Adrenal gland (tissue), 12 donors: Measurements from ENCODE around the gene NCEH1. TPM values are rescaled to one million over a fixed set of nuclear protein-coding genes. Genes with fewer than 3 reads are reported as not detected.

Experiments used
- DNase-seq, 7 donors: peaks; one replicate each; pipeline ENCODE4 v3.0.0-alpha.2; 2019 to 2020
- H3K27ac ChIP-seq, 5 donors: fragments of 200-600 bp; sonication (generic) in 4 of 5; 1 replicate in 3 of 5; 2 replicates in 2 of 5; pipeline versions ENCODE4 v1.5.1 to v1.8.0; 2016 to 2020; ENCODE audit warnings: mild to moderate bottlenecking in 1 of 5
- H3K27me3 ChIP-seq: fragments of 200-600 bp; 2 replicates; pipeline ENCODE4 v1.8.0; 2021
- H3K36me3 ChIP-seq, 2 donors: fragments of 200-600 bp; replicated peaks in 1 of 2; 1 replicate in 1 of 2; 2 replicates in 1 of 2; pipeline versions ENCODE4 v1.5.1 to v1.8.0; 2018 to 2022
- H3K4me1 ChIP-seq, 2 donors: fragments of 200-600 bp; replicated peaks in 1 of 2; 1 replicate in 1 of 2; 2 replicates in 1 of 2; pipeline versions ENCODE4 v1.5.1 to v1.8.0; 2018 to 2021
- H3K4me3 ChIP-seq, 4 donors: fragments of 200-600 bp; sonication (generic) in 3 of 4; one replicate each; pipeline ENCODE4 v1.5.1; 2016 to 2018
- H3K9me3 ChIP-seq, 3 donors: fragments of 200-600 bp; sonication (generic) in 1 of 3; replicated peaks in 1 of 3; 1 replicate in 2 of 3; 2 replicates in 1 of 3; pipeline versions ENCODE4 v1.5.1 to v1.8.0; 2016 to 2021
- POLR2A ChIP-seq, 2 donors: fragments of 450-650 bp; IDR thresholded peaks; one replicate each; pipeline ENCODE4 v1.6.1; 2017; ENCODE audit warnings: antibody characterized with exemption in 2 of 2, mild to moderate bottlenecking in 2 of 2, moderate library complexity in 1 of 2
- WGBS, 4 donors: extraction: QIAGEN DNeasy Blood & Tissue Kit in 2 of 4; methylation state at CpG; one replicate each; pipeline versions ENCODE4 v1.1.5 to v1.1.7; 2013 to 2017; 5-methylcytosine and 5-hydroxymethylcytosine counted together
- intact Hi-C, 2 donors: fragments of 100-400 bp; cut with DNase I; formaldehyde crosslinking; loops; one replicate each; pipeline versions ENCODE4 v1.14.1 to v1.15.0; 2022 to 2023
- polyA plus RNA-seq, 3 donors: library from polyadenylated mRNA; stranded (reverse); fragments of 200-250 nt in 2 of 3; fragments of 350-450 nt in 1 of 3; fragmentation: Illumina TruSeq in 1 of 3; extraction: RNeasy Lipid Tissue Mini Kit (QIAGEN cat#74804) in 1 of 3; gene quantifications; one replicate each; pipeline ENCODE4 v1.2.3, GENCODE V29; 2013 to 2014
- total RNA-seq, 9 donors: library from RNA; depleted of rRNA in 4 of 9; stranded (reverse); fragments of >200 nt in 4 of 9; fragments of 120-200 nt in 1 of 9; fragmentation: NEBNext Ultra II Directional in 1 of 9; extraction: Animal tissue kit (Norgen Biotek cat#: 25700) in 1 of 9; gene quantifications; one replicate each; pipeline versions ENCODE4 v1.1.0 to v1.2.4, GENCODE V29; 2013 to 2023
- TF ChIP-seq, protein P1 (sequence below), 6 experiments: fragments of 450-650 bp in 4 of 6; fragments of 200-600 bp in 2 of 6; sonication (generic) in 1 of 6; IDR thresholded peaks; 1 replicate in 5 of 6; 2 replicates in 1 of 6; pipeline versions ENCODE4 v1.5.1 to v1.8.0; 2016 to 2021; ENCODE audit warnings: antibody characterized with exemption in 6 of 6, mild to moderate bottlenecking in 2 of 6, moderate library complexity in 1 of 6
- donor health status: healthy with polysubstance abuse.
- donor health status: Bipolar disorder and iron deficiency.
- donor health status: DM: yes; HTN: yes; CAD: no.
- donor health status: DM: no; HTN: no; CAD: no.
- donor health status: DM: no; HTN: no; CAD: no.
- donor health status: DM: yes; HTN: yes; CAD: no.

Gene NCEH1
- total and polyA plus RNA-seq, 12 donors, result 5.8 to 55.3 (median 39.4) TPM

DNA sequence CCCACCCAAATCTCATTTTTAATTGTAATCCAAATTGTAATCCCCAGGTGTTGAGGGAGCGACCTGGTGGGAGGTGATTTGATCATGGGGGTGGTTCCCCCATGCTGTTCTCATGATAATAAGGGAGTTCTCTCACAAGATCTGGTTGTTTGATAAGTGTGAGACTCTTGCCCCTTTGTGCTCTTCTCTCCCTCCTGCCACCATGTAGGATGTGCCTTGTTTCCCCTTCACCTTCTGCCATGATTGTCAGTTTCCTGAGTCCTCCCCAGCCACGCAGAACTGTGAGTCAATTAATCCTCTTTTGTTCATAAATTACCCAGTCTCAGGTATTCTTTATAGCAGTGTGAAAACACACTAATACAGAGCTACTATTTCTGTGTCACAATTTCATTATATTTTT lies 88.7 kb downstream of the NCEH1 start:
- H3K27me3 ChIP-seq, result no peaks in the 10 kb centered on the region
- WGBS, 4 donors, result 56 to 65% (median 63%) methylated on average over 2 of the region's 2 CpGs
- H3K4me1 ChIP-seq, result peaks cover 0 to 15% of the 10 kb centered on the region in 2 donors
- no peak overlapping the region for H3K4me3 ChIP-seq
- intact Hi-C loops, result no loop called here
- H3K36me3 ChIP-seq, result no peaks in the 10 kb centered on the region
- H3K9me3 ChIP-seq, result no peaks in the 10 kb centered on the region
- DNase-seq, result no peak
- peak overlapping the region in 1 of 5 donors; percentile 59 for H3K27ac ChIP-seq
- TF ChIP-seq POLR2A (IDR thresholded peaks at IDR 0.05), result no peak
- TF ChIP-seq, protein P1, sequence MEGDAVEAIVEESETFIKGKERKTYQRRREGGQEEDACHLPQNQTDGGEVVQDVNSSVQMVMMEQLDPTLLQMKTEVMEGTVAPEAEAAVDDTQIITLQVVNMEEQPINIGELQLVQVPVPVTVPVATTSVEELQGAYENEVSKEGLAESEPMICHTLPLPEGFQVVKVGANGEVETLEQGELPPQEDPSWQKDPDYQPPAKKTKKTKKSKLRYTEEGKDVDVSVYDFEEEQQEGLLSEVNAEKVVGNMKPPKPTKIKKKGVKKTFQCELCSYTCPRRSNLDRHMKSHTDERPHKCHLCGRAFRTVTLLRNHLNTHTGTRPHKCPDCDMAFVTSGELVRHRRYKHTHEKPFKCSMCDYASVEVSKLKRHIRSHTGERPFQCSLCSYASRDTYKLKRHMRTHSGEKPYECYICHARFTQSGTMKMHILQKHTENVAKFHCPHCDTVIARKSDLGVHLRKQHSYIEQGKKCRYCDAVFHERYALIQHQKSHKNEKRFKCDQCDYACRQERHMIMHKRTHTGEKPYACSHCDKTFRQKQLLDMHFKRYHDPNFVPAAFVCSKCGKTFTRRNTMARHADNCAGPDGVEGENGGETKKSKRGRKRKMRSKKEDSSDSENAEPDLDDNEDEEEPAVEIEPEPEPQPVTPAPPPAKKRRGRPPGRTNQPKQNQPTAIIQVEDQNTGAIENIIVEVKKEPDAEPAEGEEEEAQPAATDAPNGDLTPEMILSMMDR (IDR thresholded peaks at IDR 0.05), result no peak

DNA sequence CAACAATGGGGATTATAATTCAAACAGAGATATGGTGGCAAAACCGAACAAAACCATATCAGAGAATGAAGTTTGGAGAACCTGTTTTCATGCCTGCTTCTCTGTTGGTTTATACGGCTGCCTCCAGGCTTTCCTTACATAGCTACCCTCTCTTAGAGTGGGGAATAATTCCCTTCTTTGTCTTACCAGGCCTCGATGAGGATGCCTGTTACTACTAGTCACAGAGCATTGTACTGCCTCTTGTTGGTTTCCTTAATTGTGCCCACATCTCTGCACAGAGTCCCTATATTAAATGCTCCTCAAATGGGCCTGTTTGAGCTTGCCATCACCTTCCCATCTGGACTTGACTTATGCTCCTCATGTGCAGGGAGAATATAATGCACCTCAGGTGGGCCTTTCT lies 92.9 kb downstream of the NCEH1 start:
- no peak for DNase-seq
- WGBS, 4 donors, result 61 to 91% (median 76%) methylated on average over 3 of the region's 3 CpGs
- peaks cover 0 to 15% of the 10 kb centered on the region in 2 donors for H3K4me1 ChIP-seq

DNA sequence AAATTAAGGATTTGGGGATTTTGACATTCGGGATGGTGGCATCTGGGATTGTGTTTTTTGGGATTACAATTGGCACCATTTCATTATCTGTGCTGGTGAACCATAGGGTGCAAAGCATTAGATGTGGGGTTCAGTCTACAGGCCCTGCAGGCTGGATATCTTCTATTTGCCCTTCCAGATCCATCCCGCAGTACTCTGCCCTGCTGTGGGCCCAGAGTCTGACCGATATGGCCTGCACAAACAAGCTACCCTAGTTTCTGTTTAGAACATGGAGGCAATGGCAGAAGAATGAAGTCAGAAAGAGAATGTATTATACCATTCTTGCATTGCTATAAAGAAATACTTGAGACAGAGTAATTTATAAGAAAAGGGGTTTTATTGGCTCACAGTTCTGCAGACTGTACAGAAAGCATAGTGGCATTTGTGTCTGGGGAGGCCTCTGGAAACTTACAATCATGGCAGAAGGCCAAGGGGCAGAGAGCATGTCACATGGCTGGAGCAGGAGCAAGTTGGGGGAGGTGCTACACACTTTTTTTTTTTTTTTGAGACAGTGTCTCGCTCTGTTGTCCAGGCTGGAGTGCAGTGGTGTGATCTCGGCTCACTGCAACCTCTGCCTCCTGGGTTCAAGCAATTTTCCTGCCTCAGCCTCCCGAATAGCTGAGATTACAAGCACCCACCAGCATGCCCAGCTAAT lies 93.7 kb downstream of the NCEH1 start:
- WGBS, 4 donors, result 95 to 96% (median 95%) methylated on average over 6 of the region's 6 CpGs
- Histone ChIP-seq H3K9me3 (no peaks in the 10 kb centered on the region), H3K27ac (no peak overlapping the region), H3K4me1 (peaks cover 0 to 7% of the 10 kb centered on the region in 2 donors), H3K27me3 (no peaks in the 10 kb centered on the region), H3K36me3 (no peaks in the 10 kb centered on the region), H3K4me3 (no peak overlapping the region)
- intact Hi-C loops, result no loop called here
- TF ChIP-seq POLR2A (IDR thresholded peaks at IDR 0.05), result no peak
- TF ChIP-seq, protein P1 (IDR thresholded peaks at IDR 0.05), result no peak
- peak in 2 of 7 donors; percentile 32 to 45 for DNase-seq

More for the DNA sequence above, 92.9 kb downstream of the NCEH1 start:
- intact Hi-C loops, result no loop called here
- Histone ChIP-seq H3K27me3 (no peaks in the 10 kb centered on the region), H3K9me3 (no peaks in the 10 kb centered on the region), H3K4me3 (no peak overlapping the region), H3K36me3 (no peaks in the 10 kb centered on the region), H3K27ac (no peak overlapping the region)
- TF ChIP-seq, protein P1 (IDR thresholded peaks at IDR 0.05), result no peak
- no peak for TF ChIP-seq POLR2A (IDR thresholded peaks at IDR 0.05)

DNA sequence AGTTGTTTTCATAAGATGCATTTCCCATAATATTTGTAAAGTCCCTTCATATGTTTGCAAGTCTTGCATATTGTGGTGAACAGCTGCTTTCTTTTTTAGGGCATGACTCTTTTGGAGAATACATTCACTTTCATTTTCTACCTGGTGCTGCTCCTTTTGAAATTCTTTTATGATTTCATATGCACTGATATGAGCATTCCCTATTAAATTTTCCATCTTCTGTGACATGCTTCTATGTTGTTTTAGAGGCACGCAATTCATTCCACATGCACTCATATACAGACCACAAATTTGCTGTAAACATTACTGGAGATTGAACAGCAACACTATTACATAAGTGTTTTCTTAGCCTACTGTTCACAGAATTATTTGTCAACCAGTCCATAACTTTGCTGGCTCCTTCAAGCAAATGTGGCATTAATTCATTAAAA lies 94.8 kb downstream of the NCEH1 start:
- Histone ChIP-seq H3K27ac (no peak overlapping the region), H3K9me3 (no peaks in the 10 kb centered on the region), H3K27me3 (no peaks in the 10 kb centered on the region), H3K36me3 (no peaks in the 10 kb centered on the region), H3K4me3 (no peak overlapping the region), H3K4me1 (peaks cover 0 to 7% of the 10 kb centered on the region in 2 donors)
- TF ChIP-seq POLR2A (IDR thresholded peaks at IDR 0.05), result no peak
- TF ChIP-seq, protein P1 (IDR thresholded peaks at IDR 0.05), result no peak
- 55 to 65% (median 58%) methylated on average over 1 of the region's 1 CpG for whole genome bisulfite sequencing, 4 donors
- DNase-seq, result no peak
- intact Hi-C loops, result no loop called here
